PC-9 (cell line): Measurements from ENCODE around the gene TAPBP. TPM values are rescaled to one million over a fixed set of nuclear protein-coding genes. Genes with fewer than 3 reads are reported as not detected.

ENCODE experiments used
- BruUV-seq: library from RNA; stranded (reverse); fragments of 400-500 nt; replicated peaks from 2 replicates; lab custom pipeline; 2021; lab: Mats Ljungman, UMichigan
- CTCF ChIA-PET: fragments of 300-600 bp; sonication (Branson Sonifier 250); formaldehyde crosslinking; loops from one replicate; lab custom pipeline; 2022; ENCODE audit warnings: antibody characterized with exemption; lab: Charles Lee
- POLR2A ChIA-PET: fragments of 300-600 bp; sonication (Branson Sonifier 250); formaldehyde crosslinking; loops from one replicate; lab custom pipeline; 2022; ENCODE audit warnings: antibody characterized with exemption; ENCODE audit not compliant: unreplicated experiment; lab: Charles Lee
- DNase-seq, 2 experiments: peaks; one replicate each; pipeline versions ENCODE4 v3.0.0 to v3.0.0-alpha.2; 2015 to 2022; ENCODE audit warnings: mixed read lengths in 1 of 2
- H2AFZ ChIP-seq: fragments of 200-600 bp; sonication (generic); 2 replicates; pipeline ENCODE4 v1.8.1; 2017; ENCODE audit warnings: antibody characterized with exemption
- H3F3A ChIP-seq: fragments of 200-600 bp; sonication (generic); 2 replicates; pipeline ENCODE4 v1.8.1; 2017; ENCODE audit warnings: antibody characterized with exemption, mild to moderate bottlenecking, low read depth; ENCODE audit not compliant: insufficient read depth
- H3K27ac ChIP-seq: fragments of 200-600 bp; sonication (generic); 2 replicates; pipeline ENCODE4 v1.6.1; 2016; ENCODE audit warnings: mixed run types
- H3K27me3 ChIP-seq: fragments of 200-600 bp; sonication (generic); 2 replicates; pipeline ENCODE4 v1.6.1; 2016; ENCODE audit warnings: low read depth, mixed run types; ENCODE audit not compliant: insufficient read depth
- H3K36me3 ChIP-seq: fragments of 200-600 bp; sonication (generic); 2 replicates; pipeline ENCODE4 v1.6.1; 2016; ENCODE audit warnings: low read depth, mixed run types
- H3K4me1 ChIP-seq: fragments of 200-600 bp; sonication (generic); replicated peaks from 2 replicates; pipeline ENCODE4 v1.6.1; 2016; ENCODE audit warnings: mixed run types; ENCODE audit not compliant: insufficient read depth
- H3K4me2 ChIP-seq: fragments of 200-600 bp; sonication (generic); 2 replicates; pipeline ENCODE4 v1.6.1; 2017; ENCODE audit warnings: mixed run types
- H3K4me3 ChIP-seq: fragments of 200-600 bp; sonication (generic); 2 replicates; pipeline ENCODE4 v1.6.1; 2016; ENCODE audit warnings: mixed run types
- H3K79me2 ChIP-seq: fragments of 200-600 bp; sonication (generic); 2 replicates; pipeline ENCODE4 v1.6.1; 2017; ENCODE audit warnings: low read depth, mixed run types
- H3K9me2 ChIP-seq: fragments of 200-600 bp; sonication (generic); 2 replicates; pipeline ENCODE4 v1.8.1; 2017; ENCODE audit warnings: mild to moderate bottlenecking; ENCODE audit not compliant: insufficient read depth
- H3K9me3 ChIP-seq: fragments of 200-600 bp; sonication (generic); 2 replicates; pipeline ENCODE4 v1.8.1; 2016; ENCODE audit warnings: low read depth; ENCODE audit not compliant: insufficient read depth
- H4K20me1 ChIP-seq: fragments of 200-600 bp; sonication (generic); 2 replicates; pipeline ENCODE4 v1.8.1; 2017; ENCODE audit not compliant: insufficient read depth
- CTCF ChIP-seq: fragments of 200-600 bp; sonication (generic); conservative IDR thresholded peaks from 2 replicates; pipeline ENCODE4 v1.6.1; 2017; ENCODE audit warnings: mixed run types, antibody characterized with exemption, mild to moderate bottlenecking, moderate library complexity
- EZH2 ChIP-seq: fragments of 200-600 bp; sonication (generic); IDR thresholded peaks from 2 replicates; pipeline ENCODE4 v1.8.0; 2017; ENCODE audit warnings: antibody characterized with exemption, low read depth
- intact Hi-C: fragments of 100-400 bp; cut with micrococcal nuclease; formaldehyde crosslinking; loops from one replicate; pipeline ENCODE4 v1.10.0; 2022; ENCODE audit not compliant: unreplicated experiment
- total RNA-seq: library from RNA; stranded (reverse); gene quantifications from 2 replicates; pipeline ENCODE4 v1.2.3, GENCODE V29; 2021

TAPBP gene
- total RNA-seq, 1 experiment from 2014 or later, result 156 TPM

DNA sequence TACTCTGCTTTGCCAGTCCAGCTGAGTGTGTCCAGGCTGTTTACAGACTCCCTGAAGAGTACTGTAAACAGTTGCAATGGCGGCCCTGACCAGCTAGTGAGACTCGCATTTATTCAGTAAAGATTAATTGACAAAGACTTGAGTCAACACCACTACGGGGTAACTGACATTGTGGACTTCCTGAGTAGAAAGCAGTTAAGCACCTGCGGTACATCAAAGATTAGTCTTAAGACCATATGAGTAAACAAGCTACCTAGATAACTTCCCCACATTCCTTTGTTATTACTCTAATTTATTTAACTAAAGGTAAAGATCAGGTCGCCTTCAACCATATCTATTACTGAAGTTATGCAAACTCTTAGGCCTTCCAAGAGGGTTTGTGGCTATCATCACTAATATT is 54.8 kb downstream of the TAPBP start:
- BruUV-seq, result no TSS peak
- CTCF ChIA-PET, result no interaction called here
- Histone ChIP-seq H3K27me3 (no peaks in the 10 kb centered on the region), H3K79me2 (no peaks in the 10 kb centered on the region; the same call in 1 of the 2 replicates), H3K4me2 (0 out of 2 replicates have a peak overlapping the region, but pooled peaks have one; percentile 1), H4K20me1 (no peaks in the 10 kb centered on the region), H2AFZ (no peak overlapping the region), H3F3A (peaks cover 37% of the 10 kb centered on the region), H3K9me3 (0 out of 2 replicates have a peak, but pooled peaks cover 5% of the 10 kb centered on the region), H3K9me2 (no peaks in the 10 kb centered on the region), H3K4me3 (no peak overlapping the region), H3K4me1 (peaks cover 32% of the 10 kb centered on the region), H3K27ac (peak overlapping the region; percentile 37; the same call in 1 of the 2 replicates), H3K36me3 (peaks cover 11% of the 10 kb centered on the region; the same call in 1 of the 2 replicates)
- DNase-seq, result peak in 1 of 2 experiments; percentile 96
- TF ChIP-seq EZH2 (no peak), CTCF (no peak)
- intact Hi-C loops, result no loop called here
- POLR2A ChIA-PET, result no interaction called here

DNA sequence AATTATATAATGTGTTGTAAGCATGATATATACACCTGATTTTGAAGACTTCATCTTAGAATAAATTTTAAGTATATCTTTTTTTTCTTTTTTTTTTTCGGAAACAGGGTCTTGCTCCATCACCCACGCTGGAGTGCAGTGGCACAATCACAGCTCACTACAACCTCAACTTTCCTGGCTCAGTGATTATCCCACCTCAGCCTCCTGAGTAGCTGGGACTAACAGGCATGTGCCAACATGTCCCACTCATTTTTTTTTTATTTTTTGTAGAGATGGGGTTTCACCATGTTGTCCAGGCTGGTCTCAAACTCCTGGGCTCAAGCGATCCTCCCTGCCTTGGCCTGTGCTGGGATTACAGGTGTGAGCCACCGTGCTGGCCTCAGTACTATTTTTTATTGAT is 59.3 kb downstream of the TAPBP start:
- no peak overlapping the region for H2AFZ ChIP-seq
- BruUV-seq, result no TSS peak

GRCh38 chr6:33252759-33253158 is 61.1 kb downstream of the TAPBP start:
- no peak for TF ChIP-seq EZH2
- TF ChIP-seq CTCF, result no peak
- DNase-seq, result no peak
- Histone ChIP-seq H4K20me1 (no peaks in the 10 kb centered on the region), H3K4me1 (peaks cover 28% of the 10 kb centered on the region), H3K27me3 (no peaks in the 10 kb centered on the region), H3K9me3 (0 out of 2 replicates have a peak, but pooled peaks cover 5% of the 10 kb centered on the region), H3K9me2 (no peaks in the 10 kb centered on the region), H3F3A (peaks cover 34% of the 10 kb centered on the region), H2AFZ (no peak overlapping the region), H3K27ac (no peak overlapping the region), H3K36me3 (peaks cover 20% of the 10 kb centered on the region; the same call in 1 of the 2 replicates), H3K4me3 (no peak overlapping the region), H3K79me2 (no peaks in the 10 kb centered on the region), H3K4me2 (no peak overlapping the region)
- POLR2A ChIA-PET, result no interaction called here
- intact Hi-C loops, result no loop called here
- CTCF ChIA-PET, result no interaction called here
- BruUV-seq, result no TSS peak

More for the DNA sequence above, 59.3 kb downstream of the TAPBP start:
- H3K4me3 ChIP-seq, result no peak overlapping the region
- peaks cover 33% of the 10 kb centered on the region for H3K4me1 ChIP-seq
- ChIA-PET CTCF (no interaction called here), POLR2A (no interaction called here)
- H3K36me3 ChIP-seq, result peaks cover 23% of the 10 kb centered on the region; the same call in 1 of the 2 replicates
- H3F3A ChIP-seq, result peaks cover 40% of the 10 kb centered on the region
- no peak overlapping the region for H3K4me2 ChIP-seq
- H3K27me3 ChIP-seq, result no peaks in the 10 kb centered on the region
- TF ChIP-seq EZH2, result no peak
- TF ChIP-seq CTCF, result no peak
- H3K27ac ChIP-seq, result no peak overlapping the region
- intact Hi-C loops, result no loop called here
- H3K9me2 ChIP-seq, result no peaks in the 10 kb centered on the region
- H3K79me2 ChIP-seq, result no peaks in the 10 kb centered on the region
- H3K9me3 ChIP-seq, result 0 out of 2 replicates have a peak, but pooled peaks cover 5% of the 10 kb centered on the region
- no peaks in the 10 kb centered on the region for H4K20me1 ChIP-seq
- no peak for DNase-seq
